Endothelial cell of umbilical vein (primary cell): ENCODE measurements around the gene CTSL.

Experiments
- POLR2A ChIP-seq: IDR thresholded peaks from 2 replicates; pipeline ENCODE4 v1.6.1; 2012; ENCODE audit warnings: low read depth, mild to moderate bottlenecking, control low read depth, low read length
- TF ChIP-seq, protein P1 (sequence below), 2 donors: IDR thresholded peaks; 1 replicate in 1 of 2; 2 replicates in 1 of 2; pipeline ENCODE4 v1.5.1; 2011; ENCODE audit warnings: low read length in 2 of 2, mild to moderate bottlenecking in 2 of 2, moderate library complexity in 2 of 2, control low read depth in 1 of 2, inconsistent platforms in 1 of 2, low read depth in 1 of 2; ENCODE audit not compliant: insufficient read depth in 1 of 2; ENCODE audit errors: extremely low read depth in 1 of 2

DNA sequence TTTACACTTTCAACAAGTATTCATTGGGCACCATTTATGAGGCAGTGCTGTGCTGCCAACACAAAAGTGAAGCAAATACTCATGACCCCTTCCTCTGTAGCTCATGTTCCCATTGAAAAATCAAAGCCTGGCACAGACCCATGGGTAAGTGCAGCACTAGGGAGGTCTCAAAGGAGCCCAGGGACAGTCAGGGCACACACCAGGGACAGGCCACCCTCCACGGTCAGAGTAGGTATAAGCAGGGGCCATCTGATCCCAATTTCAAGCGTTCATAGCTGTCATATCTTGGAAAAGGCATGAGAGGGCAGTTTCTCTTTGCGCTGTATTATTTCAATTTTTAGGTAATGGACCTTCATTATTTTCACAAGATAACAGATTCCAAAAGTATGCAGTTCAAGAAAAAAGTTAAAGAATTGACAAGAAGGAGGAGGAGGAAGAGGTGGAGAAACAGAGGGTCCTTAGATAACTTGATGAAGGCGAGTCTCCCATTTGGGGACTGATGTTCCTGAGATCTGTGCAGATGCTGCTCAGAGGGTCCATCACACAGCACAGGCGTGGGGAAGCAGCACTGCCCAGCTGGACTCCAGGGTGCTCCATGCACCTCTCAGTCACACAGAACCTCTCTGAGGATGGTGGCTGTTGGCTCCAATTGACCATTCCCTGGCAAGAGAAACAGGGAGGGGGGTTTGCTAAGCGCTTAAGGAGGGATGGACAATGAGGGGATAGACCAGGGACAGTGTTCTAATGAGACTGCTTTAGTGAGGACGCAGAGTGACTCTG, 7.5 kb downstream of the CTSL start:
- TF ChIP-seq, protein P1, sequence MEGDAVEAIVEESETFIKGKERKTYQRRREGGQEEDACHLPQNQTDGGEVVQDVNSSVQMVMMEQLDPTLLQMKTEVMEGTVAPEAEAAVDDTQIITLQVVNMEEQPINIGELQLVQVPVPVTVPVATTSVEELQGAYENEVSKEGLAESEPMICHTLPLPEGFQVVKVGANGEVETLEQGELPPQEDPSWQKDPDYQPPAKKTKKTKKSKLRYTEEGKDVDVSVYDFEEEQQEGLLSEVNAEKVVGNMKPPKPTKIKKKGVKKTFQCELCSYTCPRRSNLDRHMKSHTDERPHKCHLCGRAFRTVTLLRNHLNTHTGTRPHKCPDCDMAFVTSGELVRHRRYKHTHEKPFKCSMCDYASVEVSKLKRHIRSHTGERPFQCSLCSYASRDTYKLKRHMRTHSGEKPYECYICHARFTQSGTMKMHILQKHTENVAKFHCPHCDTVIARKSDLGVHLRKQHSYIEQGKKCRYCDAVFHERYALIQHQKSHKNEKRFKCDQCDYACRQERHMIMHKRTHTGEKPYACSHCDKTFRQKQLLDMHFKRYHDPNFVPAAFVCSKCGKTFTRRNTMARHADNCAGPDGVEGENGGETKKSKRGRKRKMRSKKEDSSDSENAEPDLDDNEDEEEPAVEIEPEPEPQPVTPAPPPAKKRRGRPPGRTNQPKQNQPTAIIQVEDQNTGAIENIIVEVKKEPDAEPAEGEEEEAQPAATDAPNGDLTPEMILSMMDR (IDR thresholded peaks at IDR 0.05; ENCODE audit: extremely low read depth in 1 of 2, insufficient read depth in 1 of 2, low read depth in 1 of 2, low read length in 2 of 2) = no peak
- TF ChIP-seq POLR2A = no peak
